ENCODE measurements around the gene SYNJ2.
"Not testable (repeated sequence)": the region's sequence is repeated elsewhere in the genome, so short reads cannot be mapped to it uniquely, and the experiment has no call there.

Gene SYNJ2

DNA sequence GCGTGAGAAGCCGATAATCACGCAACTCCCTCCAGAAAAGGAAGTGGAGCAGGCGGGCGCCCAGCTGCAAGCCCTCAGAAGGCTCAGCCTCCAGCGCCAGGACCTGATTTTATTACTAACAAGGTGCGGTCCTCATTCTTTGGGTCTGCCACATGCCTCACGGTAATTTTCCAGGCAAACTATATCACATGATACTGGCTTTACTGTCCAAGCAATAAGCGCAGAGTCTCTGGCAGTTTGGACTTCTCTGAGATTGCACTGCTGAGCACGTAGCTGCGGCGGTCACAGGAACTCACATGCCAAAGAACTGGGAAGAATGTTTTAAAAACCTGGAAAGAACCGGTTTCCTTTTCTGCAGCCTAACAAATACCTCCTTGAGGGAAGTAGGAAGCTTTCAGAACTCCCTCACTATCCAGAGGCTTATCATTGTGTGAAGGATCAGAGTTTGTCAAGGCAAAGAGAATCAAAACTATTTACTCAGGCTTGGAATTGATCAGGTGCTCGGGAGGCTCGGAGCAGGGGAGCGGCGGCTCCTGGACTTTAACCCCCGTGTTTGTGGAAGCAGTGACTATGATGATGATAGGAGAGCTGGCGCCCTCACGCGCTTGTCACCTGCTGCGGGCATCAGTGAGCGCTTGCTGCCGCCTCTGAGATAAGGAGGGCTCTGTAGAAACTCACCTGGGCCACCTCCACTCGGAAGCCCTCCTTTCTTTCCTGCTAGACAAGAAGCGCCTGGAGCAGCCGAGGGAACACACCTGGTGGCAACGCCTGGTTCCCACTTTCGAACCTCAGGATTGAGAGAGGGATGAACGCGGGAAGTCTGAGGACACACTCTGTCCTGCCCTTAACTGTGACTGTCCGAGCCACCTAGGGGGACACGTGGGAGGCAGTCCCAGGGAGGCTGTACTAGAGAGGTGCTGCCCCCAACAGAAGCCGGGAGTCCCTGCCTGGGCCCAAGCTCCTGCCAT, 27.2 kb upstream of the SYNJ2 start:
- in situ Hi-C loops (cut with MboI; ENCODE audit: low sequenced_read_pairs), result no loop called here

DNA sequence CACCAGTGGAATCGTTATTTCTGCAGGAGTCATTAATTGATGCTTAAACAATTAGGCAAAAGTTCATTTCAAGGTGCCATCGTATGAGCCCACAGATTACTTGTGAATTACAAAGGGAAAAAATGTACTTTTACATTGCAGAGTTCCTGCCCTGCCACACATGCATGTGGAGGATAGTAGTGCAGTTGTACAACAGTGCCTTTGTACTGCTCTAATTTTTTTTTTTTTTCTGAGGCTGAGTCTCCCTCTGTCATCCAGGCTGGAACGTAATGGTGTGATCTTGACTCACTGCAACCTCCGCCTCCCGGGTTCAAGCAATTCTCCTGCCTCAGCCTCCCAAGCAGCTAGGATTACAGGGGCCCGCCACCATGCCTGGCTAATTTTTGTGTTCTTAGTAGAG, 26.0 kb upstream of the SYNJ2 start:
- in situ Hi-C loops (cut with MboI; ENCODE audit: low sequenced_read_pairs), result no loop called here

DNA sequence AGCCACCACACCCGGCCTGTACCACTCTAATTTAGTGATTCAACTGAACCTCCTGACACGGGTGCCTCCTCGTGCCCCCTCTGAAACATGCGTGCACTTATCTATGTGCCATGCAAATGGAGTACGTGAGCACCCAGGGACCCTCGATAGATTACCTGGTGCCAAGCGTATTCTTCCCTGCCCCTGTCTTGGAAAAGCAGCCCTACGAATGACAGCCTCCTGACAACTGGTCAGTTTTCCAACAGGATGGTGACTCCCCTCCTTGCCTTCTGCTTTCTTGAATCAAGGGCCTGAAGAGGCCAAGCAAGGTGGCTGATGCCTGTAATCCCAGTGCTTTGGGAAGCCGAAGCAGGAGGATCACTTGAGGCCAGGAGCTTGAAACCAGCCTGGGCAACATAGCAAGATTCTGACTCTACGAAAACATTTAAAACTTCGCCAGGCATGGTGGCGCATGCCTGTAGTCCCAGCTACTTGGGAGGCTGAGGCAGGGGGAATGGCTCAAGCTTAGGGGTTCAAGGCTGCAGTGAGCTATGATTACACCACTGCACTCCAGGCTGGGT, 25.4 kb upstream of the SYNJ2 start:
- in situ Hi-C loops (cut with MboI; ENCODE audit: low sequenced_read_pairs), result no loop called here

DNA sequence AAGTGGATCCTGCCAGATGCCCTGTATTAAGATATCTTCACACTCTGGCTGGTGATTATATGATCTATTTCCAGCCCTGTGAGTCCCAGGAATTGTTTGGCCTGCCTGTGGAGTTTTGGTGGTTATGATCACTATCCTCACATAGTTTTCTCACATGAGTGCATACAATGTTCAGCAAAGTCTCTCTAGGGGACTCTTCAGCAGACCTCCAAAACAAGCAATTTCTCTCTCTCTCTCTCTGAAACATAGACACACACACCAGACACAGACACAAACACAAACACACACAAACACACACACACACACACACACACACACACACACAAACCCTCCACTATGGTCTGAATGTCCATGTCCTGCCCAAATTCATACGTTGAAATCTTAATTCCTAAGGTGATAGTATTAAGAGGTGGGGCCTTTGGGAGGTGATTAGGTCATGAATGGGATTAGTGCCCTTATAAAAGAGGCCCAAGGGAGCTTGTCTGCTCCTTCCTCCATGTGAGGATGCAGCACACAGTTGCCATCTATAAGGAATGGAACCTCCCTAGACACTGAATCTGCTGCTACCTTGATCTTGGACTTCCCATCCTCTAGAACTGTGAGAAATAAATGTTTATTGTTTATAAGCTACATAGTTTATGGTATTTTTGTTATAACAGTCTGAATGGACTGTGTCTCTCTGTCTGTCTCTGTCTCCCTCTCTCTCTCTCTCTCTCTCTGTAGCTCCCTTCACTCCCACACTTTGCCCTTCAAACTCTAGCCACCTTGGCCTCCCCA, 22.0 kb upstream of the SYNJ2 start:
- in situ Hi-C loops (cut with MboI; ENCODE audit: low sequenced_read_pairs), result no loop called here

DNA sequence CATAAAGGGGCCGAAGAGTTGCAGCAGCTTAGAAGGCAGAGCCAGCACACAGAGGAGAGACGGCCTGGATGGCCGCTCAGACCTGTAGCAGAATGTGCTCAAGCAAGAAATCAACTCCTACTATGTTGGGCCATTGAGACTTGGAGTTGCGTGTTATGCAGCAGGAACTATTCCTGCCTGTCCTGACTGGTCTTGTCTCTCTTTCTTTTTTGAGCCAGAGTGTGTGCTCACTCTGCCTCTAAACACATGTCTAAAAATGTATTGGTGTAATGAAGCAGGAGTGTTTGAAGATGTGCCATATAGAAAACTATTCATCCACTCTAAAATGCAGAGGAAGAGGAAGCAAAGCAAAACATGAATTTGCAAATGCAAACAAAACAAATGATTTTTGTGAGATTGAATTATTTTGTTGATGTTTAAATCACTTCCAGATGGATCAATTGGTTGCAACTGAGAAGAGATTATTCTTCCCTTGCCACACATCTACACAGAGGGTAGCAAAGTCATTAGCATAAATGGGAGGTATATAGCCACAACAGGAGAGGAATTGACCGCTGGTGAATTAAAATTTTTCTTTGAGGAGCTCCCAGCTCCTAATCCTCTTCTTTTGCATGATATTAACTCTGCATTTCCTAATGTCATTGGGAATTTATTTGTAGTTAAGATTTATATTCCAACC, 20.4 kb upstream of the SYNJ2 start:
- in situ Hi-C loops (cut with MboI; ENCODE audit: low sequenced_read_pairs), result no loop called here

DNA sequence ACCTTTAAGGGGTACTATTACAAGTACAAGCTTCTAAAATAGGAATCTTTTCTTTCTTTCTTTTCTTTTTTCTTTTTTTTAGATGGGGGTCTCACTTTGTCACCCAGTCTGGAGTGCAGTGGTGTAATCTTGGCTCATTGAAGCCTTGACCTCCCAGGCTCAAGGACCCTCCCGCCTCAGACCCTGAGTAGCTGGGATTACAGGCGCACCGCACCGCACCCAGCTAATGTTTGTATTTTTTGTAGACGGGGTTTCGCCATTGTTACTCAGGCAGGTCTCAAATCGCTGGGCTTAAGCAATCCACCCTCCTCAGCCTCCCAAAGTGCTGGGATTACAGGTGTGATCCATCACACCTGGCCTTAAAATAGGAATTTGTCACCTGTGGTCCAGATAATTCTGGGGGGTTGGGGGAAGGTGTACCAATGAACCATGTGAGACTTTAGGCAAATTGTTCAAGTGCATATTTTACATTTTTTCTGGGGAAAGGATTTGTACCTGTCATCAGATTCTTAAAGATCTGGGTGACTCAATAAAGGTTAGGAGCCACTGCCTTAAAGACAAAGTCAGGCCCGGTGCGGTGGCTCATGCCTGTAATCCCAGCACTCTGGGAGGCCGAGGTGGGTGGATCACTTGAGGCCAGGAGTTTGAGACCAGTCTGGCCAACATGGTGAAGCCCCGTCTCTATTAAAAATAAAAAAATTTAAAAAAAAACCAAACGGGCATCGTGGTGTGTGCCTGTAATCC, 19.7 kb upstream of the SYNJ2 start:
- in situ Hi-C loops (cut with MboI; ENCODE audit: low sequenced_read_pairs), result no loop called here

DNA sequence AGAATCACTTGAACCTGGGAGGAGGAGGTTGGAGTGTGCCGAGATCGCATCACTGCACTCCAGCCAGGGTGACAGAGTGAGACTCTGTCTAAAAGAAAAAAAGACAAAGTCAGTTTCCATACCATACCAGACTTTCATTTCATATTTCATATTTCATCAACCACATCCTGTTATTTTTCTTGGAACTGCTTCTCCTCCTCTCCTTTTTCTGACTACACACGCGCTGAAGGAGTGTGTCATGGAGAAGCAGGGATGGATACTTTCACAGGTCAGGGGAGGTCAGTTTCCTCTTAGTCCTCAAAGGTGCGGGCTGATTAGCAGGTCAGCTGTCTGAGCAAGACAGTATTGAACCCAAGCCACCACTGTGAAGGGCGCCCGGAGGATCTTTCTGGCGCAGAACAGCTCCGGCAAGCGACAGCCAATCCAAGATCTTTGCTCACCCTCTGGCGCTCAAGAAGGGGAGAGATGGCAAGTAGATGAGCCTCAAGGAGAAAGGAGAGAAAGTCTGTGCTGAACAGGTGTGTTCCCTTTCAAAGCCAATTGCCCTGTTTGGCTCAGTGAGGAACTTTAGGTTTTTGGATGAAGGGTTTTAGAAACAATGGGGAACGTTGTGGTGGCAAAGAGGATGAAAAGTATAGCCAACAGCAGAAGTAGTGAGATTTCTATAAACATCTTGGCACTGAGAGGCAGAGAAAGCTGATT, 18.9 kb upstream of the SYNJ2 start:
- in situ Hi-C loops (cut with MboI; ENCODE audit: low sequenced_read_pairs), result no loop called here

DNA sequence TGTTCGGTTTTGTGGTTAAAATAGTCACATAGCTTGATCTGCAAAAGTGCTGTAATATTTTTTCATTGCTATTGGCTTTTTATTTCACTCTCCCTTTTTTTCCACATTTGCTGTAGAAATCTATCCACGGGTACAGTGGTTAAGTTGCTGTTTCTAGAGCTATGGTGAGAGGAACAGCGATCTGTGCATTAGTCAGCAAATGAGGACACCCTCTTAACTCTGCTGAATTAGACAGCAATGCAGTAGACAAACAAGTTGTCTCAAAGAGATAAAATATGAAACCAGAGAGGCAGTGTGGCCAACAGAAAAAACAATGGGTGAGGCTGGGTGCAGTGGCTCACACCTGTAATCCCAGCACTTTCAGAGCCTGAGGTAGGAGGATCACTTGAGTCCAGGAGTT, 17.6 kb upstream of the SYNJ2 start:
- in situ Hi-C loops (cut with MboI; ENCODE audit: low sequenced_read_pairs), result no loop called here

DNA sequence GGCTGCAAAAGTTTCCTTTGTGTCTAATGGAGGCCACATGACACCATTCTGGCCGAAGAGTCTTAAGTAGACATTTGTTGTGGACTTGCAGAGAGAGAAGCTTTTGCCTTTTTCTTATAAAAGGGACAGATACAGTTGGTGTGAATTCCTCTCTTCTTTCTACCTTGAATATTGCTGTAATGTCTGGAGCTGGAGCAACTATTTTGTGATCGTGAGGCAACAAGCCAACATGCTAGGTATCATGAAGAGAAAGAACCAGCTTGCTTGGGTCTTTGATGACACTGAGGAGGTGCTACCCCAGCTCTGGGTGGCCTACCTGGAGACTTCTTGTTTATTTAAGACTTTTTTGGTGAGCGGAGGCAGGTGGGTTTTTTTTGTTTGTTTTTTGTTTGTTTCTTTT, 16.3 kb upstream of the SYNJ2 start:
- in situ Hi-C loops (cut with MboI; ENCODE audit: low sequenced_read_pairs), result no loop called here

DNA sequence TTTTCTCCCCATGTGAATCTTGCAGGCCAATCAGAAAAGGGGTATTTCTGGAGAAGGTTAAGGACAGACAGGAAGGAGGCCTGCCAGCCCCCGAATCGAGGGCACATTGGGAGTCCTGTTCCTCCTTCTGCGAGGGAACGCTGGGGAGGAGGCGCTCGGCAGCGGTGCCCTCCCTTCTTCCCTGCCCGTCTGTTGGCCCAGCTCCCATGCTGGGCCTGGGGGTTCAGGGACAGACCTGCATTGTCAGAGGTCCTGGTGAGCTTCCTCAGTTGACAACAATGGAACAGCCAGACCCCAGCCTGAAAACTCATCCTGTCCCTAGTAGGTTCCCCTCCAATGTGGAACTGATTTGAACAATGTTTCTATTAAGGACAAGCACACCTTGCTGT, 15.1 kb upstream of the SYNJ2 start:
- in situ Hi-C loops (cut with MboI; ENCODE audit: low sequenced_read_pairs), result no loop called here

DNA sequence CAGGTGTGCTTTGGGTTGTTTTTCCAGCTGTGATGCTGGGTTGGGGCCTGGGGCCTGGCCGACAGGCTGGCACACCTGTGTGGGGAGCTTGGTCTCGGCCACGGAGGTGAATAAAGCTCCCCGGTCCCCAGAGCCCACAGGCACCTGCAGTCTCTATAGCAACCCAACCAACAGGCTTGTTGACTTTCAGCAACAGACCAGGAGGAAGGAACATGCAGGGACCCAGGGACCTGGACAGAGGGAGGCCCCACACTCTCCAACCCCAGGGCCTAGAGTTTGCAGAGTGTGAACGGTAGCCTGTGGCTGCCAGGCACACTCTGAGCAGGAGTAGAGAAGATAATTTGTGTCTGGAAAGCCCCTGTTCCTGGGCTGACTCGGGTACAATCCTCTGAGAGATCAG, 14.6 kb upstream of the SYNJ2 start:
- in situ Hi-C loops (cut with MboI; ENCODE audit: low sequenced_read_pairs), result no loop called here

DNA sequence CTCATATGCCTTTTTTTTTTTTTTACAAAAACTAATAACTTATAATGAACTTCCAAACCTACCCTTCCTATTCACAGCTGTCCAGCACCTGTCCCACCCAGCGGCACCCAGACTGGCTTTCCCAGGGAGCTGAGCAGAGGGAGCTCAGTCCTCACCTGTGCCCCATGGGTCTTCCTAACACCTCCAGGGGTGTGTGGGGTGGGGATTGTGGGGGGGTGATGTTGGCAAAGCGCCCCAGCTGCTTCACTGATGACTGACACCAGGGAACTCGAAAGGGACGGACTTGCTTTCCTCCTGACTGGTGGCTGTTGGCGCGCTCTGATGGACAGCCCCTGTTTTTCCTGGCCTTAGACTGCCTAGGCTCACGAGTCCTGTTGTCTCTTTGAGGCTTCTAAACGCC, 14.2 kb upstream of the SYNJ2 start:
- in situ Hi-C loops (cut with MboI; ENCODE audit: low sequenced_read_pairs), result no loop called here

DNA sequence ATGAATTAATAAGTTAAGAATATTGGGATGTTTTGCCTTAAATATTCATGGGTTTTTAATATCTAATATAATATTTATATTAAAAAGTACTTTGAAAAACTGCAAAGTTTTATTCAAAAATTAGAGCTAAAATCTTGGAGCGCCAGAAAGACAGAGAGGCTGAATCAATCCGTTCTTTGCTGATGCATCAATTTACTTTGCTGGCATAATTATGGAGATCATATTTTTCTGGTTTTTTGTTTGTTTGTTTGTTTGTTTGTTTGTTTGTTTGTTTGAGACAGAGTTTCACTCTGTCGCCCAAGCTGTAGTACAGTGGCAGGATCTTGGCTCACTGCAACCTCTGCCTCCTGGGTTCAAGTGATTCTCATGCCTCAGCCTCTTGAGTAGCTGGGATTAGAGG, 9.5 kb upstream of the SYNJ2 start:
- in situ Hi-C loops (cut with MboI; ENCODE audit: low sequenced_read_pairs), result not testable (repeated sequence)

DNA sequence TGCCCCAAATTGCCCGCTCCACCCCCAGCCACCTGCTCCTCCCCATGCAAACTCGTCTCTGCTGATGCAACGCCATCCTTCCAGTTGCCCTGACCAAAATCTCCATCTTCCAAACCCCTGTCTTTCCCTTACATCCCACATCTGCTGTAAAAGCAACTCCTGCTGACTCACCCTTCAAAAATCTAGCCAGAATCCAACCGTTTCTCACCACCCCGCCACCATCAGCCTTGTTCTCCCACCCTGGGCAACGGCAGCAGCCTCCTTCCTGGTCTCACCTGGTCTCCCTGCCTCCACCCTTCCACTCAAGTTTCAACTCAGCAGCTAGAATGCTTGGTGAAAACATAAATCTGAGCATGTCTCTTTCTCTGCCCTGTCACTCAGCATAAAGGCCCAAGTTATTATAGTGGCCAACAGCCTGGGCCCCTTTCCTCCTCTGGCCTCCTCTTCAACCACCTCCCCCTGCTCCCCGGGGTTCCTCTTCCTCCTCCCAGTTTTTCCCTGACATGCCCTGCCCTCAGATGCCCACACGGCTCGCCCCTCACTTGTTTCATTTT, 7.2 kb upstream of the SYNJ2 start:
- in situ Hi-C loops (cut with MboI; ENCODE audit: low sequenced_read_pairs), result no loop called here

DNA sequence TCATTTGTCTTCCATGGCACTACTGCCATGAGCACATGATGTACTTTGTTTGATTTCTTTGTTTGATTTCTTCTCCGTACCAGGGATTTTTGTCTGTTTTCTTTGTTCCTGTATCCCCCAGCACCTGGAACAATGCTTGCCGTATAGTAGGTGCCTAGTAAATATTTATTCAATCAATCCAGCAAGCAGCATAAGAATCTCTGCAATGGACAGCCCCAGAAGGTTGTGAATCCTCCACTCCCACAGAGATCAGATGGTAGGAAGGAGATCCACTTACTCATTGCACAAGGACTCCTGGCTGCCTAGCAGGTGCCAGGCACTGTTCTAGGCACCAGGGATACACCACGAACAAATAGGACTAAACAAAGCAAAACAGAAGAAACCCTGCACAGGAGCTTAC, 6.7 kb upstream of the SYNJ2 start:
- in situ Hi-C loops (cut with MboI; ENCODE audit: low sequenced_read_pairs), result no loop called here

DNA sequence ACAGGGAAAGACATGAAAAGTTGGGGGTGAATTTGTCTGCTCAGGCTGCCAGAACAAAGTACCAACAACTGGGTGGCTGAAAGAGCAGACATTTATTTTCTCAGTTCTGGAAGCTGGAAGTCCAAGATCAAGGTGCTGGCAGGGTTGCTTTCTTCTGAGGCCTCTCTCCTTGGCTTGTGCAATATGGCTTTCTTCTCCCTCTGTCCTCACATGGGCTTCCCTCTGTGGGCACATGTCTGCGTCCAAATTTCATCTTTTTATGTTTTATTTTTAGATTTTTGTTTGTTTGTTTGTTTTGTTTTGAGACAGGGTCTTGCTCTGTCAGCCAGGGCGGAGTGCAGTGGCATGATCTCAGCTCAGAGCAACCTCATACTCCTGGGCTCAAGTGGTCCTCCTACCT, 6.2 kb upstream of the SYNJ2 start:
- in situ Hi-C loops (cut with MboI; ENCODE audit: low sequenced_read_pairs), result no loop called here

DNA sequence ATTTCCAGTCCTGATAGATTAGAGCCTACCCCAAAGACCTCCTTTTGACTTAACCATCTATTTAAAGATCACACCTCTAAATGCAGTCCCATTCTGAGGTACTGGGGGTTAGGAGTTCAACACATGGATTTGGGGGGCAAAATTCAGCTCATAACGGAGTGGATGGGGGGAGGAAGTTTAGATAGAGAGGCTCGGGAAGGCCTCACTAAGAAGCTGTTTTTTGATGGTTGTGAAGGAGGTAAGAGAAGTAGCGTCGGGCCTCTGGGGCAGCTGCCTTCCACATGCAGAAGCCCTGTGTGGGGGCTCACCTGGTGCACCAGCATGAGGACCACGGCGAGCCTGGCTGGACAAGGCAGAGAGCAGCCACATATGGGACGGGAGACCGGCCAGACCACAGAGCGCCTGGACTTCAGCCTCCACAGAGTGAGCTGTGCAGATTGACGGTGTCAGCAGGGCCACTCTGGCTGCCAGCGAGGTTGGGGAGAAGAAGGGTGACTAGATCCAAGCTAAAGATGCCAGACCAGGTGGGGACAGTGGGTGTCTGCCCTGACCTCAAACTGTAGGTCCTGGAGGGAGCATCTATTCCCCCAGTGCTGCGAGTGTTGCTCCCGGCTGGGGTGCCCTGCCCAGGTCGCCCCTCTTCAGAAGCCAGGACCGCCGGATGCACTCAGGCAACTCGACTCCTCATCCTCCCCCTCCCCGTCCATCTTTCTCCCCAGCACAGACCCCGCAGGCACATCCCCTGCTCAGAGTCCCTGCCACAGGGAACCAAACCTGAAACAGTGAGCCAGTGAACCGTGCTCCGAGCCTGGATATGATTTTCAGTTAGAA, 5.1 kb upstream of the SYNJ2 start:
- in situ Hi-C loops (cut with MboI; ENCODE audit: low sequenced_read_pairs), result no loop called here

DNA sequence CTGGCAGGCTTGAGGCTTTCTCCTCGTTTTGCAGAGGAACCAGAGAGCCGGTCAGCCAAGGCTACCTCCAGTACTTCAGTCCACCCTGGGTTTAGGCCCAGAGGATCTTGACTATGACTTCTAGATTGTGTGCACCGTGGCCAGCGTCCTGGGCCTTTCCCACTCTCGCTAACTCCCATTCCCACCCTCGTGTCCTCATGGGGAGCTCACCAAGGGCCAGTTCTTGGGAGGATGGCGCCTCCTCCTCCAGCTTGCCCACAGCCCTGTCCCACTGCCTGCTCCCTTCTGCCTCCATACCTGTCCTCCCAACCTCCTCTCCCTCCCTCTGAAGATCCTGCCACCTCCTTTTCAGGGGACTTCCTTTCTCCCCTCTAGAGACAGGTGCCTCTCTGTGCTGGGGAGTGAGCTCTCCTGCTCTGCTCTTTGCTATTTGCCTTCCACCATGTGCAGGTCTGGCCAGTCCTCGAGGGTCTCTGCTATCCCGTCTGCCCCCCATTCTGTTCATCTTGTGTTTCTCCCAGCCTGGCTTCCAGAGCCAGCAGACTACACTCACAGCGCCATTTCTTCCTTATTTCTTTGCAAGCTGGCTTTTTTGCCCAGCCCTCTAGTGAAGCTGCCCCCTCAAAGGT, 4.4 kb upstream of the SYNJ2 start:
- in situ Hi-C loops (cut with MboI; ENCODE audit: low sequenced_read_pairs), result no loop called here

Measured in HL-60/S4 (cell line).